ENCODE data around the gene LMO1. TPM values are rescaled to one million over a fixed set of nuclear protein-coding genes. Genes with fewer than 3 reads are reported as not detected.

LMO1 gene
- total RNA-seq, 2 experiments from 2014 or later: not detected

- DNase-seq (ENCODE audit: low spot score): no peak
- Histone ChIP-seq H3K4me2 (ENCODE audit: low read length) (no peak overlapping the region), H3K9me3 (ENCODE audit: low read length) (no peaks in the 10 kb centered on the region), H3K27ac (ENCODE audit: low read depth, low read length, poor library complexity, severe bottlenecking) (no peak overlapping the region), H3K79me2 (ENCODE audit: insufficient read depth, low read depth, low read length) (no peaks in the 10 kb centered on the region), H3K4me1 (ENCODE audit: insufficient read depth, low read length, poor library complexity, severe bottlenecking) (no peaks in the 10 kb centered on the region), H3K36me3 (ENCODE audit: insufficient read depth, low read length) (no peaks in the 10 kb centered on the region), H4K20me1 (ENCODE audit: insufficient read depth, low read length) (no peaks in the 10 kb centered on the region), H3K9me2 (ENCODE audit: insufficient read depth, low read length) (no peaks in the 10 kb centered on the region), H2AFZ (ENCODE audit: low read length) (no peak overlapping the region), H3K4me3 (ENCODE audit: low read depth, low read length, poor library complexity, severe bottlenecking) (no peak overlapping the region)
- no TSS peak for BruUV-seq (replicated peaks)
- ChIA-PET CTCF (ENCODE audit: unreplicated experiment) (no interaction called here), POLR2A (no interaction called here)
- intact Hi-C loops (cut with micrococcal nuclease; ENCODE audit: unreplicated experiment): no loop called here
- TF ChIP-seq, protein P1, sequence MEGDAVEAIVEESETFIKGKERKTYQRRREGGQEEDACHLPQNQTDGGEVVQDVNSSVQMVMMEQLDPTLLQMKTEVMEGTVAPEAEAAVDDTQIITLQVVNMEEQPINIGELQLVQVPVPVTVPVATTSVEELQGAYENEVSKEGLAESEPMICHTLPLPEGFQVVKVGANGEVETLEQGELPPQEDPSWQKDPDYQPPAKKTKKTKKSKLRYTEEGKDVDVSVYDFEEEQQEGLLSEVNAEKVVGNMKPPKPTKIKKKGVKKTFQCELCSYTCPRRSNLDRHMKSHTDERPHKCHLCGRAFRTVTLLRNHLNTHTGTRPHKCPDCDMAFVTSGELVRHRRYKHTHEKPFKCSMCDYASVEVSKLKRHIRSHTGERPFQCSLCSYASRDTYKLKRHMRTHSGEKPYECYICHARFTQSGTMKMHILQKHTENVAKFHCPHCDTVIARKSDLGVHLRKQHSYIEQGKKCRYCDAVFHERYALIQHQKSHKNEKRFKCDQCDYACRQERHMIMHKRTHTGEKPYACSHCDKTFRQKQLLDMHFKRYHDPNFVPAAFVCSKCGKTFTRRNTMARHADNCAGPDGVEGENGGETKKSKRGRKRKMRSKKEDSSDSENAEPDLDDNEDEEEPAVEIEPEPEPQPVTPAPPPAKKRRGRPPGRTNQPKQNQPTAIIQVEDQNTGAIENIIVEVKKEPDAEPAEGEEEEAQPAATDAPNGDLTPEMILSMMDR (conservative IDR thresholded peaks at IDR 0.05; ENCODE audit: low read length): no peak
- TF ChIP-seq EZH2phosphoT487 (IDR thresholded peaks at IDR 0.05; ENCODE audit: borderline replicate concordance, low read depth, low read length): no peak
Observed at GRCh38 chr11:8223513-8223900, 40.2 kb downstream of the LMO1 start.

GRCh38 chr11:8222820-8223512, 40.7 kb downstream of the LMO1 start:
- Histone ChIP-seq H3K9me2 (ENCODE audit: insufficient read depth, low read length) (no peaks in the 10 kb centered on the region), H3K9me3 (ENCODE audit: low read length) (no peaks in the 10 kb centered on the region), H3K36me3 (ENCODE audit: insufficient read depth, low read length) (no peaks in the 10 kb centered on the region), H3K4me3 (ENCODE audit: low read depth, low read length, poor library complexity, severe bottlenecking) (no peak overlapping the region), H4K20me1 (ENCODE audit: insufficient read depth, low read length) (no peaks in the 10 kb centered on the region), H3K4me1 (ENCODE audit: insufficient read depth, low read length, poor library complexity, severe bottlenecking) (no peaks in the 10 kb centered on the region), H2AFZ (ENCODE audit: low read length) (no peak overlapping the region), H3K4me2 (ENCODE audit: low read length) (no peak overlapping the region), H3K79me2 (ENCODE audit: insufficient read depth, low read depth, low read length) (no peaks in the 10 kb centered on the region), H3K27ac (ENCODE audit: low read depth, low read length, poor library complexity, severe bottlenecking) (no peak overlapping the region)
- ChIA-PET POLR2A (interaction anchor here (1.7 kb wide), 1 partner anchor 50 kb away, joined by 3 read pairs; no protein-coding TSS in a partner anchor), CTCF (ENCODE audit: unreplicated experiment) (no interaction called here)
- DNase-seq (ENCODE audit: low spot score): no peak
- no peak for TF ChIP-seq EZH2phosphoT487 (IDR thresholded peaks at IDR 0.05; ENCODE audit: borderline replicate concordance, low read depth, low read length)
- TF ChIP-seq, protein P1 (conservative IDR thresholded peaks at IDR 0.05; ENCODE audit: low read length): no peak
- no TSS peak for BruUV-seq (replicated peaks)
- intact Hi-C loops (cut with micrococcal nuclease; ENCODE audit: unreplicated experiment): no loop called here

DNA sequence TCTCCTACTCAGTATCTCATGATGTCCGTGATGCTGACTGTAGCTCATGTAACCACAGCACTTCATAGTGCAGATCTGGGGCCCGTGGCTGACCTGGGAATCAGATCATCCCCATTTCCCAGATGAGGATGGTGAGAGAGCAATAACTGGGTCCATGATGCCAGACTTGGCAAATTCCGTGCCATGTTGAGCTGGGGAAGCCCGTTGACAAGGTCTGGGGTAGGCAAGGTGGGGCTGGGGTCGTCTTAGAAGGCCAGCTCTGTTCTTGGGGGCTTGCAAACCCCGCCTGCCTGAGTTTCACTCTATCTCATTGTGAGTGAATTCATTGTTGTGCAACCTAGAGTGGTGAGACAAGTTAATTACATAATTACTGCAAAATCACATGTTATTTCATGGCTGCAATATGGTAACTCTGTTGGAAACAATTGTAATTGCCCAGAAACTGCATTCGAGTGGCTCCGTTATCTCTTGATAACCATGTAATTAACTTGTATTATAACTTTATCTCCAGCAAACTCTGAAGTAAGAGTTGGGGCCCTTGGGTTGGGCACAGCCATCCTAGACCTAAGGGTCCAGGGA, 41.7 kb downstream of the LMO1 start:
- H3K36me3 ChIP-seq (ENCODE audit: insufficient read depth, low read length): no peaks in the 10 kb centered on the region
- no peak overlapping the region for H3K27ac ChIP-seq (ENCODE audit: low read depth, low read length, poor library complexity, severe bottlenecking)
- H3K79me2 ChIP-seq (ENCODE audit: insufficient read depth, low read depth, low read length): no peaks in the 10 kb centered on the region
- no peak overlapping the region for H3K4me3 ChIP-seq (ENCODE audit: low read depth, low read length, poor library complexity, severe bottlenecking)
- no peaks in the 10 kb centered on the region for H3K9me2 ChIP-seq (ENCODE audit: insufficient read depth, low read length)
- POLR2A ChIA-PET: interaction anchor here (1.7 kb wide), 1 partner anchor 49 kb away, joined by 3 read pairs; no protein-coding TSS in a partner anchor
- H3K9me3 ChIP-seq (ENCODE audit: low read length): no peaks in the 10 kb centered on the region
- no peak for DNase-seq (ENCODE audit: low spot score)
- CTCF ChIA-PET (ENCODE audit: unreplicated experiment): no interaction called here
- TF ChIP-seq, protein P1 (conservative IDR thresholded peaks at IDR 0.05; ENCODE audit: low read length): no peak
- no peak for TF ChIP-seq EZH2phosphoT487 (IDR thresholded peaks at IDR 0.05; ENCODE audit: borderline replicate concordance, low read depth, low read length)
- no peaks in the 10 kb centered on the region for H4K20me1 ChIP-seq (ENCODE audit: insufficient read depth, low read length)
- no TSS peak for BruUV-seq (replicated peaks)
- H2AFZ ChIP-seq (ENCODE audit: low read length): no peak overlapping the region
- intact Hi-C loops (cut with micrococcal nuclease; ENCODE audit: unreplicated experiment): no loop called here
- no peaks in the 10 kb centered on the region for H3K4me1 ChIP-seq (ENCODE audit: insufficient read depth, low read length, poor library complexity, severe bottlenecking)
- H3K4me2 ChIP-seq (ENCODE audit: low read length): no peak overlapping the region

Measured in OCI-LY7 (cell line).